ENCODE data around the gene SLC28A3.

Gene SLC28A3

DNA sequence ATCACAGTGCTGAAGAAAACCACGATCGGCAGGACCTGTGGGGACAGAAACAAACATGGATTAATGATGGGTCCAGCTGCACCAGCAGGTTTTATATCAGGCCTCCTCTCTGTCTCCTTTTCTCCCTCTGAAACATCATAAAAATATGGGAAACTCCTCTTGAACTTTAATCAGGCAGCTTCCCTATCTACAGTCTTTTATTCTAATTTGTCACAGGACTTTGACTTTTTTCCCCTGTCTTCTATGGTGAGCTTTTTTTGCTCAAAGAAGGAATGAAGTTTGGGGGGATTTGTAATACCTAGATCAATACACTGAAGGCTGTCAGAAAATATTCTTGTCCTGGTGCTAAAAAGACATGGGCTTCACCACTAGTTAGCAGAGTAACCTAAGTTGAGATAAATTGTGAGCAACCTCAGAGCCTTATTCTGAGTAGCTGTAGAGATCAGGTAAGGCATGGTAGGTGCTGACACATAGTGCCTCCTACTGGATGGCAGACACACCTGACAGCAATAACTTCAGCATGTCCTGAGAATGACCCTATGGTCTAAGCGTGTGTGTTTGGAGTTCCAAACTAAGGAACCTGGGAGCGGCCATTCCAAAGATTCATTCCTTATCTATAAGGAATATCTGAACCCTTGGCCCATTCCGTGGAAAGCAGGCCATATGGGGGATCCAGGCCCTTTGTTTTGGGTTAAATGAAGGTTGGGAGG is 46.2 kb downstream of the SLC28A3 start:
- no peak for DNase-seq

DNA sequence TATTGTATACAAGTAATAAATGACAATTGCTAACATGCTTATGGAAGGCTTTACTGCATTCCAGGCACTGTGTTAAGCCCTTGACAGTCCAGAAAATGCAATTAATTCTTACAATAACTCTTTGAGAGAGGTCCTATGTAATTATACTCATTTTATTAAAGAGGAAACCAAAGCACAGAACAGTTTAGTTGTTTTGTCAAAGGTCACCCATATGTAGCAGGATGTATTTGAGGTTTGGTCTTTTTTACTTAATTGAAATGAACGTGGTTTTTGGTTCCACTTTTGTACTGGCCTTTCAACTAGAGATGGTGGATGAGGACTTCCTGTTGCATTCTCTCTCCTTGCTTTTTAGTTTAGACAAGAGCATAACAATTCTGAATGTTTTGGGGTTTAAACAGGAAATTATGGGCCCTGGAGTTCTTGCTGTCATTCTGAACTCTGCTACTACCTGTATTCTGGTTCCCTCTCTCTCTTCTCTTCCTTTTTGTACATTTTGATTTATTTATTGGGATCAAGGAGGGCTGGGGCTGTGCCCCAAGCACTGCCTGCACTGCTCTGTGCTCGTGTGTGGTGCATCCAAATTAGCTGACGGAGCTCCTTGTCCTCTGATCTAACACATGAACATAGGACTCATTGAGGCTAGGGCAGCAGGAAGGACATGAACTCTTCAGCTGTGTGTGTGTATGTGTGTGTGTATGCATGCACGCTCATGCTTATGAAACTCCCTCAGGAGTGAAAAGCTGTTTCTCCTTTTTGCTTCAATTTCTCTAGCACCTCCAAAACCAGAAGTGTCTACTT is 47.4 kb downstream of the SLC28A3 start:
- no peak for DNase-seq

DNA sequence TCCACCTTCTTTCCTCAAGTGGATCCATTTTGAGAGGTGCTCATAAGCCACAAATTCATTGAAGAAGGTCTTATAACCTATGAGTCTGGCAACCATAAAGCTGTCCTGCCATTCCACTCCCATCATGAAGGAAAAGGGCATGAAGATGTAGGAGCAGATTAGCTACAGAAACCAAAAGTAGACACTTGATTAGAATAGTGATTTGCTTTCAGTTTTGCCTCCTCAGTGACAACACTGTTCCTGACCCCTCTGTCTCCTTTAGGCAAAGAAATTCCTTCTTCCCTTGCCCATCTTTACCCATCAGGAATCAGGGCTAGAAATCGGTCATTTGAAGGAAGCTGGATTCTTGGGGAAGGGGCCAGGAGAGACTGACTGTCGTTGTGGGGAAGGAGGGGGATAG is 55.2 kb downstream of the SLC28A3 start:
- DNase-seq: no peak

DNA sequence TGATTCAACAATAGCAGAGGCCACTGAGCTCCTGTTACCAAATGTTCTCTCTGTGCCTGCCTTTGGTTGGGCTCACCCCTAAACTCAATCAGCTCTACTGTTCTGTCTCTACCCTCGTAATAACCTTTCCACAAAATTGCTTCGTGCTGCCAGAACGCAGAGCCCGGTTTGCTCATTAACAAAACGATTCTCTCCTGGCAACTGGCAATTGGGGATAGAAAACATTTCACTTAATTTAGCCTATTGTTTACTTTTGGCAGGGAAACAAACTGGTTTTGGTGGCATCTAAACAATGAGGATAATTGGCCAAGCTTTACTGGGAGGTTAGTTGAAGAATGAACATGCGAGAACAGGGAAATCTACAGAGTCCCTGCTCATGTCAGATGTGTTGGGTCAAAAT is 56.6 kb downstream of the SLC28A3 start:
- no peak for DNase-seq

DNA sequence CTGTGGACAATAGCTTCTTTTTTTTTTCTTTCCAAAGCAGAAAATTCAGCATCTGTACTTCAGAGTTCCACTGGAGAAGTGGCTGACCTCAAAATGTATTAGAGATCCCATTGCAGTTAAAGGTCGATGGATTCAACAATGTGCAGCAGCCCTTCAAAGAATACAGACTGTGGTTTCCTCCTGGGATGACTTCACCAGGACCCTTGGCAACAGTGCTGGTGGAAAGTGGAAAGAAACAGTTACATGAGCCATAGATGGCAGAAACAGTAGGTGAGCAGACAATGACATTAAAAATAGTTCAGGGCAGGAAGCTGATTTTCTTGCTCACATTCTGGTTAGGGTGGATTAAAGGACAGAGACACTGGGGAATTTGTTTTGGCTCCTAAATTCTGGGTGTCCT is 62.4 kb downstream of the SLC28A3 start:
- DNase-seq: no peak

DNA sequence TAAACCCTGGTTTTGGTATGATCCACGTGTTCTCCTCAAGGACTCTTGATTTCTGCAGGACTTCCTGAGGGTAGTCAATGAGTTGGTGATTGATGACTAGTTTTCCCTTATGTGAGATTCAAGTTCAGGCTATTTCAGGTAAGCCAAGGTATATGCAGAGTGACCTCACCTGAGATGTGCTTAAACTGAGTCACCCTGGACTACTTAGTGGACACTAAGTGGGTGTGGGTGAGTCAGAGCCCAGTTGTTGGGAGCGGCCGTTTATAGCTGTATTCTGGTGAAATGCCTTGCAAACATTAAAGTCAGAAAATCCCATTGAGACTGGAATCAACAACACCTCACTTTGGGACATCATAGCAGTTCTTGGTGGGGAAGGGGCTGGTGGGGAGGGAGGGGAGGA is 62.9 kb downstream of the SLC28A3 start:
- no peak for DNase-seq

DNA sequence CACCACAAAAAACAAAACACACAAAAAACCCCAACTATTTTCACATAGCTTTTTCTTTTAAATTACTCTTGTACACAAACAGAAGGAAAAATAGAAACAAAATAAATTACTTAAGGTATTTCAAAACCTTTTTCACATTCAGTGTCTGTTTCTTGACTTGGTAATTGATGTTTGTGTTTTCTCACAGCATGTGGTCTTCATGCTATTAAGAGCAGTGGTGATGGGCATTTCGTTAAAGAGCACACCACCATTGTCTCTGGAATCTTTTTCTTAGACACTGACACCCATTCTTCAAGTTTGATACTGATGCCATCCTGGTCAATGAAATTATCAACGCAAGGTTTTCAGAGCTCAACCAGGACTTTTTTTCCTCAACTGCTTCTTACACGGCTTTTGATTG is 63.8 kb downstream of the SLC28A3 start:
- DNase-seq: no peak

DNA sequence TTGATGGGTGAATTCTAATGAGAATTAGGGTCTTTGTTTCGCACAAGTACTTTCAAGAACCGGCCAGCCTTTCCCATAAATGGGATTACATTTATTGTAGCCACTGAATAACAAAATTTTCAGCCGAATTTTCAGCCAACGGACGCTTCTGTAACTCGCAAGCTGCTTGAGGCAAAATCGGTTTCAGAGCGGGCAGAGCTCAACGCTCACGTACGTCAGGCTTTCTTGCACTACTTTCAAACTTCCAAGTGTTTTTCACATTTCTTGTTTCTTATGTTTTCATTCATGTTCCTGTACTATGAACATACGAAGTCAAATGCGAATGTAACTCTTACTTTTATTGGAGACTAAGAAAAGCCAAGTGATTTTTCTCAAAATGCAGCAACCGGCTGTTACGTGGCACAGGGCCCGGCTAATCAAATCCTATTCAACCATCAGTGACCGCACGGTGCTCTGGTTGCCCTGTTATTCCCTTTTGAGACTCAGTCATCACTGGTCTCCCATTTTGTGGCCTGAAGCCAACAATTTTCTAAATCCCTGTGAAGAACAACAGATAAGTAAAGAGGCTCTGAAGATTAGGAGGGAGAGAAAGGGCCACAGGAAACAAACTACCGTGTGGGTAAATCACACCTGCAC is 68.5 kb downstream of the SLC28A3 start:
- DNase-seq: no peak

DNA sequence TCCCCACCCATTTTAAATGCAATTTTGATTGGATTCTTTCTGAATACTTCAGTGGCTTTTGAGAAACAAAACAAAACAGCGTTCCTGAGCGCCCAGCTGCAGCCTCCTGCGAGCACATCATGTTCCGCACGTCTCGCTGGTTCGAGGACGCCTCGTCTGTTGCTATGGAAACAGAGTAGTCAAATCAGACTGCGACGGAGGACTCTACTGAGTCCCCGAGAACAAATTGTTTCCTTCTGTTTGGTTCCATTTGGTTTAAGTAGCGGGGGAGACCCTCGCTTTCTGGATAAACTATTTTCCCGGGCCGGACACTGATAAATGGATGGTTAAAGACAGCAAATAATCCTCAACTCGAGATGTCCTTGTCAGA is 69.0 kb downstream of the SLC28A3 start:
- DNase-seq: no peak

DNA sequence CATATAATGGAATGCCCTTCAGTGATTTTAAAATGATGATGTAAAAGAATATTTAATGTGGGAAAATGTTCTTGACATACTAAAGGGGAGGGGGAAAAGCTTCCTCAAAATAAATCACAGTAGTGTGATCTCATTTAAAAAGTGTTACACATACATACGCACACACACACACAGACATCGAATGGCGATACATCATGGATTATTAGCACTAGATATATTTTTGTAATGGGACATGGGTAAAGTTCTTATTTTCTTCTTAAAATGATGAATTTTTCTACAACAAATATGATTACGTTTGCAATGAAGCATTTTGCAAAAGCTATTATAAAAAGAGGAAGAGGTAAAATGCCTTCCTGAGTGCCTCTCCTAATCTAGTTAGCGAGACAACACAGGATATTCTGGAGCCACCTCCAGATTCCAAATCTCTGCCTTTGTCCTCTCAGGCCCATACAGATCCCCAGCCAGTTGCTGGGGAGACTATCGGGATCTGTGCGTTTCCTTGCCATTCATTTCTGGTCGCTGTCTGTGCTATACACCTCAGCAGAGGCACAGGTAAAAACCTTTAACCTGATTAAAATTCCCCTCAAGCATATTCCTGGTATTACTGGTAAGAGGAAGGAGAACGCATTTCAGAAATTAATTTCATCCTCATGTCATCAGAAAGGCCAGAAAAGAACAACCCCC is 69.6 kb downstream of the SLC28A3 start:
- DNase-seq: no peak

DNA sequence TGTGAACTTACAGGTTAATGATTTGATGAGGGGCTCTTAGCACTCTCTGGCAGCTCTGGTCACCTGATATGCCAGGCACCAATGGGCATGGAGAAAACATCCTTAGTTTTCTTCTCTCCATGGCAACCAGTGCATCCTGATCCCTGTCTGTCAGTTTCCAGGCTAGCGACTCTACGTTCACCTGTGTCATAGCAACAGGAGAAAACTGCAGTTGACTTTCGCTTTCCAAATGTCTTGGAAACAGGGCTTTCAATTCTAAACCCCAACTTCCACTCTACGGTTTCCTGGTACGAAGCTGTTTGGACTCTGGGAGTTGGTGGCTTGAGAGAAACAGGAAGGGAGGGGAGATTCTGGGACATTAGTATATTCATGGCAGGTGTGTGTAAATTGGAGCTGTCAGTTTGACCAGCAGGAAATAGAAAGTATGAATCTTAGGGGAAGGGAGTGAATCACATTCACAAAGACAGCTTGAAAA is 74.4 kb downstream of the SLC28A3 start:
- no peak for DNase-seq

DNA sequence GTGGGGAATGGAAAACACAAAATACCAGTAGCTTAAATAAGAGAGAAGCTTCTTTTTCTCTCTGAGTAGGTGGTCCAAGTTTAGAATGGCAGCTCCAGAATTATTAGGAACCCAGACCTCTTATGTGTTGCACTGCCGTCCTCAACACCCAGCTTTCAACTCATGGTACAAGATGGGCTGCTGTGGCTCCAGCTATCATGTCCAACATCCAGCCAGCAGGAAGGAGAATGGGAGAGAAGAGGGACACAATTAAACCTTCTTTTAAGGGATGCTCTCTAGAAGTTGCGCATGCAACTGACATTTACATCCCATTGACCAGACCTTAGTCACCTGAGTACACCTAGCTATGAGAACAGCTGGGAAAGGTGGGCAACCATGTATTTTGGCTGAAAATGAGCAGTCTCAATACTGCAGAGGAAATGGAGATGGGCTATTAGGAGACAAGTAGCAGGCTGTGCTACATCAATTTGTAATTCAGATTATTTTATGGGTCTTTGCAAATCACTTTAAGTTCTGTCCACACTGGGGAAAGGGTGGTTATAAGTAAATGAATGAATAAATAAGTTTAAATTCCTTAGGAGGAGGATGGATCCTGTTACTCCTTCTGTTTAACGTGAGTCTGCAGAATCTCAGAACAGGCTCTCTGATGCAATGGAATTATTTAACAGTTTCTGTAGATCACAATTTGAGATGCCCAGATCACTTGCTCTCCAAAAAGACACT is 76.1 kb downstream of the SLC28A3 start:
- DNase-seq: no peak

DNA sequence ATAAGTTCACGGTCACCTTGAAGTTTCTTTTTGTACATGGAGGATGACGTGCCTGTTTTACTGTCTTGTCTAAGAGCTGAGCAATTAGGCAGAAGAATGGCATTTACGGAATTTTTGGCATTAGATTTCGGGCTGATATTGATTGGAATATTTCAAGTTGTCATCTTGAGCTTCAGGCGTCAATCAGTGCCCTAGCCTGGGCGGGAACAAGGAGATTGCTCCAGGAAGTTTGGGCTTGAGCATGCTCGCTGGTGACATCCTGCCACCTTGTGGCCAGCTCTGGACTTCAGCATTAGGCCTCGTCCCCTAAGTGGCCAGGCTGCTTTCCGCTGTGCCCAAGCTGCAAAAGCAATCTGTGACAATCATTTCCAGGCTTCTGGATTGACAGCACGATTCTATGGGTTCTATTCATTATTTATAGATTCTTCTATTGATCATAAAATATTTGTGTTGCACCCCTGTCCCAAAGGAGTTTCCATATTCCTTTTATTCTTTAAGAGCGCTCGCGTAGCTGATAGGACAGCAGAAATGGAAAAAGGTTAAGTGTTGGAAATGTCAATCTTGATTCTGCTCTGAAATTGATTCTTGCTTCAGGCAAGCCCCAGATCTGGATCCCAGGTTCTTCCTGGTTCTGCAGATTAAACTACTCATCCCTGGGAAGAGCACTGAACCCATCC is 79.3 kb downstream of the SLC28A3 start:
- no peak for DNase-seq

DNA sequence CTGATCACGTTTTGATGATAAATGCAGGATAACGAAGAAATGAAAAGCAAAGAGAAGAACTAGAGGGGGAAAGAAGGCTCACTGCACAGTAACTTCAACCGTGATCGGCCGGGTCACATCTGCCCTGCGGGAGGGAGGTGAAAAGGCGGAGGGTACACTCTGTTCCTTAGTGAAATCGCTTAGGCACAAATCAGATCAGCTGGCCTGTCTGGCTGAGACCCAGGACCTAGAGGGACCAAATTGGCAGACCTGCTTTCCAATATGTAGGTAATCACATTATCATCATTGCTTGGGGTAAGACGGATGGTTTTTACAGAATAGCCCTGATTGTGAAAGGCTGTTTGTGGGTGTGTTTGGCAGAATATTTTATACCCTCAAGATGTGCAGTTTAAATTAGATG is 82.2 kb downstream of the SLC28A3 start:
- DNase-seq: no peak

DNA sequence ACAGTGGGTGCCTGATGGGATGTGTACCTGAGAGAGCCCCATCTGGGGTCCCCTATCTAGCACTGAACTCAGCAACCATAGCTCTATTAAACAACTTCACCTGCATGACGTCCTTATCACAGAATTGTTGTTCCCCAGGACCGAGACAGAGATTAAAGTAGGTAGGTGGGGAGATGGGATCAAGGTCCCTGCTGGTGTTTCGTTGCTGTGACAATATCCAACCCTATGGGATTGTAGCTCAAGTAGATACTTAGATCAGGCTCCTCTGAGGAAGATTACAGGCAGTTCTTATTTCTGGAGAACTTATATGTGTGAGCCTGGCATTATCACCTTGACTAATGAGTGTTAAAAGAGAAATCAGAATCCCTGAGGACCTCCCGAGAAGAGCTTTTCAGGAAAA is 84.9 kb downstream of the SLC28A3 start:
- no peak for DNase-seq

DNA sequence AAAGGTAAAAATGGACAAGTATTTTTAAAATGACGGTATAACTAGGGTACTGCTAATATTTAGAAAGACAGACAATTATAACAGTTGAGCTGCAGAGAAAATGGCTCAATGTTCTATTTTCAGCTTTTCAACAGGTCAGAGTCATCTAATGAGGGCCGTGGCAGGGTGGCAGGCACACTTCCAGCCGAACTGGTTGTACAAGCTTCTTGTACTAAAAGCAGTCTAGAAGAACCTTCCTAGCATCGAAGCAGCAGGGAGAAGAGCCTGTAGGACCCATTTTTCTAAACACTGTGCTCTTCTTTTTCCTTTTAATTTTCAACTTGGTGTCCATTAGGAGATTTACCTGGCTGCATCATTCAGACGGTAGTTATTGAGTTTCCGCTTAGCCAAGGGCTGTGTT is 85.6 kb downstream of the SLC28A3 start:
- DNase-seq: no peak

DNA sequence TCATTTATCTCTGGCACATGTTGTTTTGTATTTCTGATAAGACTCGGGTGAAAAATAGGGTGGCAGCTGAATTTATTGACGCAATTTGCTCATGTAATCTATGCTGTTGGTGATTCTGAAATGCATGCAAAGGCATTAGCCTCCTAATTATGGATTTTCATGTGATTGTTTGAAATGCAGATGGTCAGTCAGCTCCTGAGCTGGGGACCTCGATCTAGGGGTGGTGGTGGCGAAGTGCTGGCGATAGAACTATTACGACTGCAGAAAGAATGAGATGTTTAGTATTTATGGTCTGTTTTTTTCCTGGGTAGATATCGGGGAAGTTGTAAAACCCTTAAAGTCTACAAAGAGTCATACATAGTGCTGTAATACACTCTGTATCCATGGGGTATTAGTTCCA is 88.6 kb downstream of the SLC28A3 start:
- DNase-seq: no peak

DNA sequence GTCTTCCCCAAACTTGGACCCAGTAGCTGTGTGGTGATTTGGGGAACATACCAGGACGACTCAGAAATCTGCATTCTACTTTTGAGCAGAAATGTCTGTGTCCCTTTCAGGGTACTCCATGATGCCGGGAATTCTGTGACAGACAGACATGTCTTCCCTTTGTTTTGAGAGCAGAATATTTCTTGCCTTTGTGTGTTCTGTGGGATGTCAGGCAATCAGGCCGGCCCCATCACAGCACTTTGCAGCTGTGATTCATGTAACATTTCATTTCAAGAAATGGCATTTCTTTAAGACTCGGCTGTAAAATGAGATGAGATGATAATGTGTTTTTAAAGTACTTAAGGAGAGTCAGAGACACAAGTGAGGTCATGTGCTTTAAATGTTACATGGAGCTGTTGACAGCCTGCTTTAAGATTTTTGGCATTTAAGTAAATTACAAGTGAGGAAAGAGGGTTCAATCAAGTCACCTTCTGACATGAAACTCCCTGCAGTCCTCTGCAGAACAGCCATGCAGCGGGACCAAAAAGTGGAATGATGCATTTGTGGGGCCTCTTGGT is 98.7 kb downstream of the SLC28A3 start:
- DNase-seq: no peak

DNA sequence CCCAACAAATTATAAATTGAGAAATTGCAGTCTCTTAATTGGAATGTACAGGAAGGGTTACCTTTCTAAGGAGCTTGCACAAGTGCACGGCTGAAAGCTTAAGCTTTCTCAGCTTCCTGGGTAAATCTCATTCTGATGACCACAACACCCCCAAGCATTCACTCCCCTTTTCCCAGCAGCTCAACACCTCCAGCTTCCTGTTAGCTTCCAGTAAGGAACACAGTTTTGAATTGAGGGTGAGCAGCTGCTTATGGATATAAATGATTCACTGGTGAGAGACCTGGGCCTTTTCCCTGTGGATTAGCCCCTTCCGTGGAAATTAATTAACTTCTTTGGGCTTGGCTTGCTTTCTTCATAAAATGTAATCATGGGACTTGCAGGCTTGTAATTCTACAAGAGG is 101.2 kb downstream of the SLC28A3 start:
- DNase-seq: no peak

DNA sequence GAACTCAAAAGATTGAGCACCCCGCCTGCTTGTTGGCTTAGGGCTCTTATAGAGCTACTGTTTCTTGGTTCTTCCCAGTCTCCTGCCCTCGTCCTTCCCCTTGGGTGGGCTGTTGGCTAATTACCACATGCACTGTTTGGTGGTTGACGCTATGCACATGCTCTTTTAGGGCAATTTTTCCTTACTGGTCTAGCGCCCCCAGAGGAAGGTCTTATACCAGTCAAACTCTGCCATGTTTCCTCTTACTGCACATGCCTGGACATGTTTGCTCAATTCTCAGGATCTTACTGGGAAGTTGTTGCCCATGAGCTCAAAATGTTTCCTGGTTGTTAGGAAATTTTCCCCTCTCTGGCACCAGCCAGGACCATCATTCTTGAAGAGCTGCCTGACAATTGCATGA is 101.9 kb downstream of the SLC28A3 start:
- DNase-seq: no peak

DNA sequence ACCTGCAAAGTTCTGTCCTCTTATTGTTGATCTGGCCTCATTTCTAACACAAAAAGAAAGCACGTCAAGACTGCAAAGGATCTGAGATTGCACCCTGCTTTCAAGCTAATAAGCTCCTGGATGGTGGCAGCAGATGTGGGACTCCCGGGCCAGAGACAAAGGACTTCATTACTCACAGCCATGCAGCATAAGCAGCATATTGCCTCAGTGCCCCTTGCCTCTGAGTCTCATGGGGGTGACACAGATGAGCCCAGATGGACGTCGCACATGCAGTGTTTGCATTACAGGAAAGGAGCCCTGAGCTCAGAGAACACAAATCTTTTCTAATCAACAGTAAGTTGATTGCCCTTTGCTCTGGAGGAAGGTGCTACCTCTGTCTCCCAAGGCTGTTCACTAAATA is 105.0 kb downstream of the SLC28A3 start:
- no peak for DNase-seq

Measured in SHP77 treated with DMSO at 0.1 percent for 48 hours (cell line).